GM12878 (cell line): ENCODE data around the gene FAM186B. TPM values are rescaled to one million over a fixed set of nuclear protein-coding genes. Genes with fewer than 3 reads are reported as not detected.

Experiments
- CBX5 ChIP-seq: sonication (generic); IDR thresholded peaks from 2 replicates; pipeline ENCODE4 v1.6.1; 2016; ENCODE audit warnings: low read depth, moderate library complexity, mild to moderate bottlenecking, inconsistent platforms
- EGR1 ChIP-seq, 2 experiments: IDR thresholded peaks; 1 replicate in 1 of 2; 2 replicates in 1 of 2; pipeline ENCODE4 v1.6.1; 2011 to 2012; ENCODE audit warnings: low read depth in 2 of 2, low read length in 2 of 2, borderline replicate concordance in 1 of 2, mild to moderate bottlenecking in 1 of 2, moderate library complexity in 1 of 2
- ETV6 ChIP-seq, 2 experiments: fragments of 450-650 bp in 1 of 2; IDR thresholded peaks in 1 of 2; conservative IDR thresholded peaks in 1 of 2; 2 replicates each; pipeline ENCODE4 v1.6.1; 2014; ENCODE audit warnings: antibody characterized with exemption in 1 of 2, borderline replicate concordance in 1 of 2, low read depth in 1 of 2, mild to moderate bottlenecking in 1 of 2, moderate library complexity in 1 of 2
- FOXK2 ChIP-seq: fragments of 450-650 bp; IDR thresholded peaks from 2 replicates; pipeline ENCODE4 v1.6.1; 2017; ENCODE audit warnings: mild to moderate bottlenecking, moderate library complexity
- HDAC2 ChIP-seq: fragments of 200-600 bp; sonication (generic); IDR thresholded peaks from 2 replicates; pipeline ENCODE4 v1.6.1; 2017
- NFYB ChIP-seq: IDR thresholded peaks from 2 replicates; pipeline ENCODE4 v1.6.1; 2011; ENCODE audit warnings: low read depth, mild to moderate bottlenecking, low read length, improper control_type of control experiment, moderate library complexity; ENCODE audit not compliant: insufficient read depth
- RB1 ChIP-seq: fragments of 450-650 bp; formaldehyde crosslinking; IDR thresholded peaks from 2 replicates; pipeline ENCODE4 v1.6.1; 2017; ENCODE audit warnings: mild to moderate bottlenecking, borderline replicate concordance
- RUNX3 ChIP-seq: IDR thresholded peaks from 2 replicates; pipeline ENCODE4 v1.6.1; 2012; ENCODE audit warnings: low read length, inconsistent platforms
- STAT1 ChIP-seq: fragments of 450-650 bp; conservative IDR thresholded peaks from 2 replicates; pipeline ENCODE4 v1.6.1; 2014; ENCODE audit warnings: antibody characterized with exemption, mild to moderate bottlenecking
- STAT3 ChIP-seq: IDR thresholded peaks from 2 replicates; pipeline ENCODE4 v1.6.1; 2011; ENCODE audit warnings: low read depth, low read length, improper control_type of control experiment
- TCF3 ChIP-seq: IDR thresholded peaks from 2 replicates; pipeline ENCODE4 v1.6.1; 2012; ENCODE audit warnings: low read depth, mild to moderate bottlenecking, low read length, borderline replicate concordance; ENCODE audit not compliant: insufficient read depth
- polyA plus RNA-seq, 11 experiments: library from polyadenylated mRNA; depleted of rRNA in 4 of 11; unstranded in 6 of 11; stranded (reverse) in 5 of 11; fragments of >200 nt; fragmentation: Nextera tagmentation in 4 of 11; fragmentation: Illumina TruSeq in 1 of 11; extraction: Ambion mirVana in 4 of 11; extraction: Trizol in 1 of 11; gene quantifications; 1 replicate in 1 of 11; 2 replicates in 10 of 11; pipeline versions ENCODE4 v1.2.1 to v1.2.3, GENCODE V29; 2011 to 2016; ENCODE audit warnings: inconsistent platforms in 2 of 11, missing spikeins in 2 of 11, low read depth in 1 of 11
- total RNA-seq, 4 experiments: library from RNA; depleted of rRNA in 3 of 4; stranded (reverse); fragments of >200 nt in 3 of 4; fragmentation: Illumina TruSeq in 1 of 4; extraction: Trizol in 1 of 4; gene quantifications; 2 replicates each; pipeline versions ENCODE4 v1.2.1 to v1.2.3, GENCODE V29; 2013 to 2021
- TF ChIP-seq, protein P1 (sequence below): IDR thresholded peaks from 2 replicates; pipeline ENCODE4 v1.6.1; 2012; ENCODE audit warnings: low read depth, low read length, improper control_type of control experiment
- TF ChIP-seq, protein P2 (sequence below): fragments of 450-650 bp; IDR thresholded peaks from 2 replicates; pipeline ENCODE4 v1.6.1; 2017; ENCODE audit warnings: mild to moderate bottlenecking

The FAM186B gene
- total and polyA plus RNA-seq, 10 of the 15 experiments (the other 5 are each of a cell fraction or from before 2014, with no cell fraction given), result 0.13 to 0.79 (median 0.51) TPM

DNA sequence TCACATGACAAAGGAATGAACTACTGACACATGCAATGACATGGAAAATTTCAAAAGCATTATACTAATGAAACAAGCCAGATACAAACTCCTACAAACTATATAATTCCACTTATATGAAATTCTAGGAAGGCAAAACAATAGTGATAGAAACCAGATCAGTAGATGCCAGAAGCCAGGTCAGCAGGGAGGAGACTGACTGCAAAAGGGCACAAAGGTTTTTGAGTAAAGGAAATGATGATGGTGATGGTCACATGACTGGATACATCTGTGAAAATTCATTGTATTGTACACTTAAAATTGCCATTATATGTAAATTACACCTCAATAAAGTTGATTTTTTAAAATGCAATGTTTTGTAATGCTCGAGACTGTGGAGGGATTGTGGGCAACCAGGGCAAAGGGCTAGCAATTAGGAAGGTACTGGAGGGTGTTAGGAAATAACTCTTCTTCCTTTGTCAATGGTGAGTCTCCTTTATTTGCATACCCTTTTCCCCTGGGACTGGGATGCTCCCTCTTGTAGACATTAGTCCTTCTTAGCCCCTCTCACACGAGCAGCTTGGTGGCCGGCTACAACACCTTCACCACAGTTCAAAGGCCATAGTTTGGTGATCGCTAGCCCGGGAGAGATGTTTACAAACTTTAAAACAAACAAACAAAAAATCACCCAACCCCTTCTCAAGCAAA is 11.2 kb upstream of the FAM186B start (continued):
- TF ChIP-seq HDAC2, result no peak
- no peak for TF ChIP-seq FOXK2
- no peak for TF ChIP-seq RB1
- TF ChIP-seq TCF3, result no peak
- TF ChIP-seq, protein P1, sequence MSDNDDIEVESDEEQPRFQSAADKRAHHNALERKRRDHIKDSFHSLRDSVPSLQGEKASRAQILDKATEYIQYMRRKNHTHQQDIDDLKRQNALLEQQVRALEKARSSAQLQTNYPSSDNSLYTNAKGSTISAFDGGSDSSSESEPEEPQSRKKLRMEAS, result no peak
- TF ChIP-seq STAT1, result no peak
- no peak for TF ChIP-seq RUNX3
- TF ChIP-seq CBX5, result no peak
- TF ChIP-seq, protein P2, sequence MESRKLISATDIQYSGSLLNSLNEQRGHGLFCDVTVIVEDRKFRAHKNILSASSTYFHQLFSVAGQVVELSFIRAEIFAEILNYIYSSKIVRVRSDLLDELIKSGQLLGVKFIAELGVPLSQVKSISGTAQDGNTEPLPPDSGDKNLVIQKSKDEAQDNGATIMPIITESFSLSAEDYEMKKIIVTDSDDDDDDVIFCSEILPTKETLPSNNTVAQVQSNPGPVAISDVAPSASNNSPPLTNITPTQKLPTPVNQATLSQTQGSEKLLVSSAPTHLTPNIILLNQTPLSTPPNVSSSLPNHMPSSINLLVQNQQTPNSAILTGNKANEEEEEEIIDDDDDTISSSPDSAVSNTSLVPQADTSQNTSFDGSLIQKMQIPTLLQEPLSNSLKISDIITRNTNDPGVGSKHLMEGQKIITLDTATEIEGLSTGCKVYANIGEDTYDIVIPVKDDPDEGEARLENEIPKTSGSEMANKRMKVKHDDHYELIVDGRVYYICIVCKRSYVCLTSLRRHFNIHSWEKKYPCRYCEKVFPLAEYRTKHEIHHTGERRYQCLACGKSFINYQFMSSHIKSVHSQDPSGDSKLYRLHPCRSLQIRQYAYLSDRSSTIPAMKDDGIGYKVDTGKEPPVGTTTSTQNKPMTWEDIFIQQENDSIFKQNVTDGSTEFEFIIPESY, result no peak
- no peak for TF ChIP-seq ETV6 (conservative IDR thresholded peaks at IDR 0.05 in 1 of 2, IDR thresholded peaks at IDR 0.05 in 1 of 2; ENCODE audit: borderline replicate concordance in 1 of 2, low read depth in 1 of 2)
- TF ChIP-seq STAT3, result no peak
- TF ChIP-seq EGR1 (IDR thresholded peaks at IDR 0.05; ENCODE audit: borderline replicate concordance in 1 of 2, low read depth in 2 of 2, low read length in 2 of 2), result no peak
- TF ChIP-seq NFYB, result no peak
